ENCODE data around the gene CDKN1C. TPM values are rescaled to one million over a fixed set of nuclear protein-coding genes. Genes with fewer than 3 reads are reported as not detected.

The CDKN1C gene
- total and polyA plus RNA-seq, 9 donors, result 170 to 290 (median 198) TPM

DNA sequence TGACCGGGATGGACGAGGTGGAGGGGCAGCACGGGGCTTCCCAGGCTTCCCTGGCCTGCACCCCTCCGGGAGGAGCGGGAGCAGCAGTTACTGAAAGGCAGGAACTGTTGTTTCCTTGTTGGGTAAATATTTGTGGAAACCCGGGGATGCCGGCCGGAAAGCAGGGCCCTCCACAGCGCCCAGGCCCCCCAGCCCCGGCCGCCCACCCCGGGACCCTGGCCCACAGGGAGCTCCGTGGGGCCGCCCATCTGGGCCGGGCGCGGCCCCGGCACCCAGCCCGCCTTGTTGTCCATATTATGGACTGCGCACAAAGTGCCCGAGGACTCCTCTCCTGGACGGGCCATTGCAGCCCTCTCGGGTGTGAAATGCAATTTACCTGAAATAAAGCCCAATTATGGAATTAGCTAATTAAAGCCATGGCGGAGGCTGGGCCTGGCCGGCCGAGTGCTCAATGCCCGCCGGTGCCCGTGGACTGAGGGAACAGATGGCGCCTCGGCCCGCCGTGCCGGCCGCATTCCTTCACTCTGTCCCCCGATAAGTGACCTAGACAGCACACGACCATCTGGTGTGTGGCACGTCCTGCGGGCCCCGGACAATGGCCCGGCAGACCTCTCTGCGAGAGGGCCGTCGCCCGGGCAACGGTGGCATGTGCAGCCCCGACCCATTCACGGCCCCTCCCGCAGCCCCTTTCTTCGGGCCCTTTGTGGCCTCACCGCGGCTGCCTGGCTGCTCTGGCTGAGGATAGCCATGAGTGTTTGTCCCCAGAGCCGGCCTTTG is 35.4 kb downstream of the CDKN1C start:
- Histone ChIP-seq H3K27ac (ENCODE audit: low read length) (no peak overlapping the region), H3K36me3 (ENCODE audit: control insufficient read depth, insufficient read depth, low read length) (no peaks in the 10 kb centered on the region), H3K4me3 (ENCODE audit: low read length) (no peak overlapping the region), H3K9me3 (replicated peaks; ENCODE audit: control insufficient read depth, low read depth, low read length) (no peaks in the 10 kb centered on the region), H3K4me1 (ENCODE audit: control insufficient read depth, insufficient read depth, low read length) (peaks cover 16% of the 10 kb centered on the region), H3K27me3 (ENCODE audit: control insufficient read depth, insufficient read depth, low read length) (peaks cover 6% of the 10 kb centered on the region)
- no peak for DNase-seq
- 69% methylated on average over 48 of the region's 53 CpGs for WGBS (ENCODE audit: insufficient coverage)

DNA sequence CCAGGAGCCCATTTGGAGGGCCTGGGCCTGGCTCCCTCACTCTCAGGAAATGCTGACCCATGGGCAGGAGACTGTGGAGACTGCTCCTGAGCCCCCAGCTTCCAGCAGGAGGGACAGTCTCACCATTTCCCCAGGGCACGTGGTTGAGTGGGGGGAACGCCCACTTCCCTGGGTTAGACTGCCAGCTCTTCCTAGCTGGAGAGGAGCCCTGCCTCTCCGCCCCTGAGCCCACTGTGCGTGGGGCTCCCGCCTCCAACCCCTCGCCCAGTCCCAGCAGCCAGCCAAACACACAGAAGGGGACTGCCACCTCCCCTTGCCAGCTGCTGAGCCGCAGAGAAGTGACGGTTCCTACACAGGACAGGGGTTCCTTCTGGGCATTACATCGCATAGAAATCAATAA is 37.1 kb downstream of the CDKN1C start:
- peaks cover 26% of the 10 kb centered on the region for H3K4me1 ChIP-seq (ENCODE audit: control insufficient read depth, insufficient read depth, low read length)
- 59% methylated on average over 8 of the region's 9 CpGs for WGBS (ENCODE audit: insufficient coverage)
- H3K27ac ChIP-seq (ENCODE audit: low read length), result no peak overlapping the region
- no peak overlapping the region for H3K4me3 ChIP-seq (ENCODE audit: low read length)
- H3K9me3 ChIP-seq (replicated peaks; ENCODE audit: control insufficient read depth, low read depth, low read length), result no peaks in the 10 kb centered on the region
- peaks cover 4% of the 10 kb centered on the region for H3K27me3 ChIP-seq (ENCODE audit: control insufficient read depth, insufficient read depth, low read length)
- H3K36me3 ChIP-seq (ENCODE audit: control insufficient read depth, insufficient read depth, low read length), result no peaks in the 10 kb centered on the region
- no peak for DNase-seq

DNA sequence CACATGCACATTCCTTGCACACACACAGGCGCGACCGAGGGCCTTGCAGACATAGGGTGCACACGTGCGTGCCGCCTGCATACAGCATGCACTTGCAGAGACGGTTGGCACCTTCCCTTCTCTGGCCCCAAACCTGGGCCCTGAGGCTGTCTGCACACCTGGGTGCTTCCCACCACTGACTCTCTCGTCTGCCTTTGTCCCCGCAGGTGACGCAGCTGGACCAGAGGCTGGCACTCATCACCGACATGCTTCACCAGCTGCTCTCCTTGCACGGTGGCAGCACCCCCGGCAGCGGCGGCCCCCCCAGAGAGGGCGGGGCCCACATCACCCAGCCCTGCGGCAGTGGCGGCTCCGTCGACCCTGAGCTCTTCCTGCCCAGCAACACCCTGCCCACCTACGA is 38.0 kb downstream of the CDKN1C start:
- H3K9me3 ChIP-seq (replicated peaks; ENCODE audit: control insufficient read depth, low read depth, low read length), result no peaks in the 10 kb centered on the region
- H3K27me3 ChIP-seq (ENCODE audit: control insufficient read depth, insufficient read depth, low read length), result peaks cover 4% of the 10 kb centered on the region
- peaks cover 28% of the 10 kb centered on the region for H3K4me1 ChIP-seq (ENCODE audit: control insufficient read depth, insufficient read depth, low read length)
- WGBS (ENCODE audit: insufficient coverage), result 80% methylated on average over 12 of the region's 21 CpGs
- H3K27ac ChIP-seq (ENCODE audit: low read length), result no peak overlapping the region
- H3K36me3 ChIP-seq (ENCODE audit: control insufficient read depth, insufficient read depth, low read length), result no peaks in the 10 kb centered on the region
- no peak overlapping the region for H3K4me3 ChIP-seq (ENCODE audit: low read length)
- DNase-seq, result no peak

DNA sequence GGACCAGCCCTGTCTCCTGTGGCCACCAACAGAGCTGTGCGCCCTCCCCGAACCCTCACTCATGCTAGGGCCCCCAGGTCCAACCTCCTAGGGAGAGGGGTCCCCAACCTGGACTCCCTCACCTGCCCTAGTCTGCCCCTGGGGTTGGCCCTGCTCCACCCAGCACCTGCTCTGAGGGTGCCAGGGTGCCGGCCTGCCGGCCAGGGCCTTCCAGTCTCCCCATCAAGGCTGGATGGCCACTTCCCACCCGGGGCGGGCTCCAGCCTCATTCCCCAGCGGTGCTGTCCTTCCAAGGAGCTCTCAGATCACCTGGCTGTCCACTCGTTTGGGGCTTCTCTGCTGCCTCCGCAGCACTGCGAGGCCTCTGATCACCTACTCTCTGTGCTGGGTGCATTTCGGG is 39.1 kb downstream of the CDKN1C start:
- WGBS (ENCODE audit: insufficient coverage), result 85% methylated on average over 9 of the region's 11 CpGs
- Histone ChIP-seq H3K36me3 (ENCODE audit: control insufficient read depth, insufficient read depth, low read length) (no peaks in the 10 kb centered on the region), H3K9me3 (replicated peaks; ENCODE audit: control insufficient read depth, low read depth, low read length) (no peaks in the 10 kb centered on the region), H3K4me1 (ENCODE audit: control insufficient read depth, insufficient read depth, low read length) (peaks cover 28% of the 10 kb centered on the region), H3K4me3 (ENCODE audit: low read length) (no peak overlapping the region), H3K27ac (ENCODE audit: low read length) (no peak overlapping the region), H3K27me3 (ENCODE audit: control insufficient read depth, insufficient read depth, low read length) (peaks cover 4% of the 10 kb centered on the region)
- no peak for DNase-seq

DNA sequence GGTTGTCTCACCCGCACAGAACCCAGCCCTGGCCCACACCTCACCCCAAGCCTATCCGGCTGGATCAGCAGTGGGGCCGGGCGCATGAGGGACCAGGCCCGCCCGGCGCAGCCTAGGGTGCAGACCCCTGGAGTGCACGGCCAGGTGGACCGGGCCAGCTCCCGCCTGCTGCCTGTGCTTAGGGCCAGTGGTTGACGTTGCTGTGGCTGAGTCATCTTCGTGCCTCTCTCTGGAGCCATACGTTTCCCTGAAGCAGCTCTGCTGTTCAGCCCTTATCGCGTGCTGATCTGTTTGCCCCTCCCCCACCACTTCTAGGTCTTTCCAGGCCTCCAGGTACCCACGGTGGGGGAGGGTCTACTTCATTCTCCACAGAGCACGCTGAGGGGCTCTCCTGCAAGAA is 39.5 kb downstream of the CDKN1C start:
- H3K9me3 ChIP-seq (replicated peaks; ENCODE audit: control insufficient read depth, low read depth, low read length), result no peaks in the 10 kb centered on the region
- no peak overlapping the region for H3K4me3 ChIP-seq (ENCODE audit: low read length)
- peaks cover 28% of the 10 kb centered on the region for H3K4me1 ChIP-seq (ENCODE audit: control insufficient read depth, insufficient read depth, low read length)
- 59% methylated on average over 14 of the region's 17 CpGs for WGBS (ENCODE audit: insufficient coverage)
- no peaks in the 10 kb centered on the region for H3K36me3 ChIP-seq (ENCODE audit: control insufficient read depth, insufficient read depth, low read length)
- peaks cover 4% of the 10 kb centered on the region for H3K27me3 ChIP-seq (ENCODE audit: control insufficient read depth, insufficient read depth, low read length)
- DNase-seq, result no peak
- H3K27ac ChIP-seq (ENCODE audit: low read length), result no peak overlapping the region

DNA sequence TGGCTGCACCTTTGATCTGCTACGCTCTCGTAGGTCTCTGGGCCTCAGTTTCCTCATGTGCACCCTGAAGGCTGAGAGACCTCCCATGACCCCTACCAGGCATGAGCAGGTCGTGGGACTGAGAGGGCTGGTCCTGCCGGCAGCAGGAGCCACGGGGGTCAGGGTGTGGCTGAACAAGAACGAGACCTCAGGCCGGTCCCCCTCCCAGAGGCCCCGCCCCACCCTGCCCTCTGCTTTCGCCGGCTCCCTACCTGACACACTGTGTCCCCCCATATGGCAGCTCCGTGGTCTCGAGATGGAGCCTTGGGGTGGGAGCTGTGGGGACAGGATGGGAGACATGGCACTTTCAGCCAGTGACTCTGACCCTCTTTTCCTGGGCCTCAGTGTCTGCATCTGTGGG is 40.6 kb downstream of the CDKN1C start:
- Histone ChIP-seq H3K4me1 (ENCODE audit: control insufficient read depth, insufficient read depth, low read length) (peaks cover 18% of the 10 kb centered on the region), H3K27ac (ENCODE audit: low read length) (no peak overlapping the region), H3K27me3 (ENCODE audit: control insufficient read depth, insufficient read depth, low read length) (peaks cover 2% of the 10 kb centered on the region), H3K9me3 (replicated peaks; ENCODE audit: control insufficient read depth, low read depth, low read length) (no peaks in the 10 kb centered on the region), H3K36me3 (ENCODE audit: control insufficient read depth, insufficient read depth, low read length) (no peaks in the 10 kb centered on the region), H3K4me3 (ENCODE audit: low read length) (no peak overlapping the region)
- DNase-seq, result no peak
- 72% methylated on average over 12 of the region's 12 CpGs for WGBS (ENCODE audit: insufficient coverage)

DNA sequence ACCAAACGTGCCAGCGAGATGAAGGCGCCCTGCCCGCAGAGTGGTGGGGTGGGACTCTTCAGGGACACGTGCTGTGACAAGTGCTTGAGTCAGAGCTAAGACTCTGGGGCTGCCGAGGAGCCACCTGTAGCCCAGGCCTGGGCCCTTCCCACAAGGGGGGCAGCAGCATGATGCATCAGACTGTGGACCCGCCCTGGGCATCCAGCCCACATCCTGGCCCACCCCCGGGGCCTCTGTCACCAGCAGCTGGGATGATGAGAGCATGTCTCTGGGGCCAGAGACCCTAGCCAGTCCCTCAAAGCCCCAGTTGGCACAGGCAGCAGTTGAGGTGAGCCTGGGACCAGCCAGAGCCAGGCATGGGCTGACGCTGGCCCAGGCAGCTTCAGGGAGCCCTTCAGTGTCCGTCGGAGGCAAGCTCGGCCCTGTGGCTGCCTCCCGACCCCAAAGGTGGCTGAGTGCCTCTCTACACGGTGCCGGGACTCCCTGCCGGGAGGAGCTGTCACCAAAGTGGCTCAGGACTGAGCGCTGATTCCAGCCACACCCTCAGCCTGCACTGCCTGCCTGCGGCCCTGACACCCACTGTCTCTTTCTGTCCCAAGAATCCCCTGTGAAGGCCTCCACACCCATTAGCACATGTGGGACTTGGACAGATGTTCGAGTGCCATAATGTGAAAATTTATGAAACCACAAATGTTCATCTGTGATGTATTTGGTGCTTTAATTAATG is 41.3 kb downstream of the CDKN1C start:
- H3K27me3 ChIP-seq (ENCODE audit: control insufficient read depth, insufficient read depth, low read length), result peaks cover 2% of the 10 kb centered on the region
- peaks cover 17% of the 10 kb centered on the region for H3K4me1 ChIP-seq (ENCODE audit: control insufficient read depth, insufficient read depth, low read length)
- peak overlapping the region; percentile 10 for H3K27ac ChIP-seq (ENCODE audit: low read length)
- no peak overlapping the region for H3K4me3 ChIP-seq (ENCODE audit: low read length)
- 70% methylated on average over 16 of the region's 19 CpGs for WGBS (ENCODE audit: insufficient coverage)
- H3K36me3 ChIP-seq (ENCODE audit: control insufficient read depth, insufficient read depth, low read length), result no peaks in the 10 kb centered on the region
- no peak for DNase-seq
- no peaks in the 10 kb centered on the region for H3K9me3 ChIP-seq (replicated peaks; ENCODE audit: control insufficient read depth, low read depth, low read length)

DNA sequence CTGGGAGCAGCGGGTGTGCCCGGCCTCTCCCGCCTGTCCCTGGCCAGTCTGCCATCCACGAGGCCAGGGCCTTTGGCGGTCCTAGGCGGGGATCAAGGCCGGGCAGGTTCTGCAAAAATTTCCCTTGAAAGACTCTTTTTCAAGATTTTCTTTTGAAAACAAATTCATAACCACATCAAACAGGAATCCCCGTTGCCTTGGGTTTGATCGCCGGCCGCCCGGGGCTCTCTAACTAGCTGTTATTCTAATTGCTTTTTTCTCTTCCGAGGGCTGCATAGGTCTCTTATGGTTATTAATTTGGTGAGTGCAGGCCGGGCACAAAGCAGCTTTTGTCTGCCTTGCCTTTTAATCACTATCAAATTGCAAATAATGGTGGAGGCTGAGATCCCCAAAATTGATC is 42.0 kb downstream of the CDKN1C start:
- H3K27ac ChIP-seq (ENCODE audit: low read length), result no peak overlapping the region
- no peaks in the 10 kb centered on the region for H3K36me3 ChIP-seq (ENCODE audit: control insufficient read depth, insufficient read depth, low read length)
- DNase-seq, result no peak
- no peak overlapping the region for H3K4me3 ChIP-seq (ENCODE audit: low read length)
- peaks cover 21% of the 10 kb centered on the region for H3K4me1 ChIP-seq (ENCODE audit: control insufficient read depth, insufficient read depth, low read length)
- H3K27me3 ChIP-seq (ENCODE audit: control insufficient read depth, insufficient read depth, low read length), result peaks cover 2% of the 10 kb centered on the region
- H3K9me3 ChIP-seq (replicated peaks; ENCODE audit: control insufficient read depth, low read depth, low read length), result no peaks in the 10 kb centered on the region
- 86% methylated on average over 4 of the region's 14 CpGs for WGBS (ENCODE audit: insufficient coverage)

DNA sequence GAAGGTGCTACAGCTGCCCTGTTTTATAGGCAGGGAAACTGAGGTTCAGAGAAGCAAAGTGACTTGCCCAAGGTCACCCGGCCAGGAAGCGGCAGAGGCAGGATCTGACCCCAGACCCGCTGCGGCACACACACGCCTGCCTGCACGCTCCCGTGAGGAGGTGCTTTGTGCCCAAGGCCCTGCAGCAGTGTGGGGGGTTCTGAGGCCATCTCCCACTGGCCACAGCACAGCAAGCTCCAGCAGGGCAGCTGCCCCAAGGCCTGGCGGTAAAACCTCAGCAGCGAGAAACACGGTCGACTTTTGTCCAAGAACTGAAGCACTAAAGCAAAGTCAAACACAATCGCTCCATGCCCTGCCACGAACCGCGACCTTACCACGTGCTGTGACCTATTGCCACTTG is 42.7 kb downstream of the CDKN1C start:
- Histone ChIP-seq H3K27me3 (ENCODE audit: control insufficient read depth, insufficient read depth, low read length) (peaks cover 2% of the 10 kb centered on the region), H3K9me3 (replicated peaks; ENCODE audit: control insufficient read depth, low read depth, low read length) (no peaks in the 10 kb centered on the region), H3K27ac (ENCODE audit: low read length) (no peak overlapping the region), H3K36me3 (ENCODE audit: control insufficient read depth, insufficient read depth, low read length) (no peaks in the 10 kb centered on the region), H3K4me1 (ENCODE audit: control insufficient read depth, insufficient read depth, low read length) (peaks cover 24% of the 10 kb centered on the region), H3K4me3 (ENCODE audit: low read length) (no peak overlapping the region)
- DNase-seq, result no peak
- WGBS (ENCODE audit: insufficient coverage), result 87% methylated on average over 16 of the region's 16 CpGs

DNA sequence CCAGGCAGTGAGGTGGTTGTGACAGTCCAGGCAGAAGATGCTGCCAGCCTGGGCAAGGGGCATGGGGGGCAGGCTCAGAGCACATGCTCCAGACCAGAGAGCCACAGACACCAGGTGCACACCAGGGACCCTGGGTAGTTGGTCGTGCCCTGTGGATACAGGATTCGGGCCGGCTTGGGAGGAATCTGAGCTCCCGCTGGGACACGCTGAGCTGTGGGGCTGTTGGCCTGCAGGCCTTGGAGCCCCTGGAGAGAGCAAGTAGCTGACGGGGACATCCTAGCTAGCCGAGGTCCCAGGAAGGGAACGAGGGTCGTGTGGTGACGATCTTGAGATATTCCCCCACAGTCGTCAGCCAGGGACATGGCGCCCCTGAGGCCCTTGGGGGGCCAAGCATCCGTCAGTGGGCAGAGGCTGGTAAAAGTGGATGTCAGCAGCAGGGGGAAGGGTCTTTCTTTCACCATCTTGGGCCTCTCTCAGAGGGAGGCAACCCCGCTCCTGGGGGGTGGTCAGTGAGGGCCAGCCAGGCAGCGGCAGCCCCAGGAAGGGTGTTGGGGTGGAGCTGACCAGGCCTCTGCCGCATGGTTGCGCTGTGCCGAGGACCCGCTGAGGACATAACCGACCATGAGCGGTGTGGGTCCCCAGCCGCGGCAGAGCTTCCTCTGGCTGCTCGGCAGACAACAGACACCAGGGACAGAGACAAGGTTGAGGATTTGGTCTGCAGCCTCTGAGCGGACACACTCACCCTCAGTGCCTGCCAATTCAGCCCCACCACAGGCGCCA is 44.0 kb downstream of the CDKN1C start:
- peaks cover 36% of the 10 kb centered on the region for H3K4me1 ChIP-seq (ENCODE audit: control insufficient read depth, insufficient read depth, low read length)
- no peak overlapping the region for H3K4me3 ChIP-seq (ENCODE audit: low read length)
- no peaks in the 10 kb centered on the region for H3K36me3 ChIP-seq (ENCODE audit: control insufficient read depth, insufficient read depth, low read length)
- no peak for DNase-seq
- no peak overlapping the region for H3K27ac ChIP-seq (ENCODE audit: low read length)
- H3K9me3 ChIP-seq (replicated peaks; ENCODE audit: control insufficient read depth, low read depth, low read length), result no peaks in the 10 kb centered on the region
- WGBS (ENCODE audit: insufficient coverage), result 81% methylated on average over 24 of the region's 26 CpGs
- H3K27me3 ChIP-seq (ENCODE audit: control insufficient read depth, insufficient read depth, low read length), result peaks cover 2% of the 10 kb centered on the region
